B cell (primary cell): ENCODE measurements around the gene NHLRC1. TPM values are rescaled to one million over a fixed set of nuclear protein-coding genes. Genes with fewer than 3 reads are reported as not detected.

ENCODE experiments used
- ATAC-seq: fragments of 200-7000 bp; cut with Tn5 transposase; one replicate; pipeline ENCODE4 v1.10.0; 2021; ENCODE audit warnings: low read depth, mild to moderate bottlenecking, moderate number of reproducible peaks, moderate library complexity
- CTCF ChIA-PET: fragments of 350-600 bp; sonication (Branson Sonifier 250); formaldehyde crosslinking; loops from one replicate; lab custom pipeline; 2021; ENCODE audit warnings: antibody characterized with exemption, inconsistent platforms; lab: Charles Lee
- POLR2A ChIA-PET: fragments of 350-600 bp; sonication (Branson Sonifier 250); formaldehyde crosslinking; loops from one replicate; lab custom pipeline; 2021; ENCODE audit warnings: antibody characterized with exemption; lab: Charles Lee
- DNase-seq: peaks from one replicate; pipeline ENCODE4 v3.0.0; 2013
- H2AFZ ChIP-seq: 2 replicates; pipeline ENCODE4 v1.6.1; 2012; ENCODE audit warnings: mild to moderate bottlenecking, low read depth, low read length; ENCODE audit not compliant: insufficient read depth, poor library complexity, severe bottlenecking
- H3K27ac ChIP-seq, 2 donors: 1 replicate in 1 of 2; 2 replicates in 1 of 2; pipeline ENCODE4 v1.5.1; 2012 to 2013; ENCODE audit warnings: low read length in 2 of 2, mild to moderate bottlenecking in 2 of 2, moderate library complexity in 1 of 2
- H3K27me3 ChIP-seq, 4 experiments: fragments of 200-600 bp in 1 of 4; sonication (generic) in 1 of 4; replicated peaks in 1 of 4; 1 replicate in 2 of 4; 2 replicates in 2 of 4; pipeline versions ENCODE4 v1.6.1 to v1.7.0; 2013 to 2016; ENCODE audit warnings: low read length in 3 of 4, mild to moderate bottlenecking in 2 of 4, mixed read lengths in 1 of 4, moderate library complexity in 1 of 4; ENCODE audit not compliant: insufficient read depth in 4 of 4, control insufficient read depth in 3 of 4; ENCODE audit errors: control extremely low read depth in 1 of 4
- H3K36me3 ChIP-seq, 2 experiments: replicated peaks in 1 of 2; 1 replicate in 1 of 2; 2 replicates in 1 of 2; pipeline versions ENCODE4 v1.6.1 to v1.7.1; 2013; ENCODE audit warnings: low read length in 1 of 2; ENCODE audit not compliant: insufficient read depth in 2 of 2, control insufficient read depth in 1 of 2; ENCODE audit errors: control extremely low read depth in 1 of 2, extremely low read depth in 1 of 2
- H3K4me1 ChIP-seq, 2 donors: fragments of 200-600 bp in 1 of 2; sonication (generic) in 1 of 2; 1 replicate in 1 of 2; 2 replicates in 1 of 2; pipeline versions ENCODE4 v1.5.1 to v1.6.1; 2013 to 2017; ENCODE audit warnings: low read length in 2 of 2; ENCODE audit not compliant: control insufficient read depth in 2 of 2, insufficient read depth in 2 of 2
- H3K4me2 ChIP-seq: replicated peaks from 2 replicates; pipeline ENCODE3; 2012; ENCODE audit warnings: mild to moderate bottlenecking, low read depth, low read length; ENCODE audit not compliant: poor library complexity, severe bottlenecking
- H3K4me3 ChIP-seq, 5 experiments: fragments of 200-600 bp in 1 of 5; sonication (generic) in 1 of 5; 1 replicate in 3 of 5; 2 replicates in 2 of 5; pipeline versions ENCODE4 v1.5.1 to v1.7.0; 2011 to 2016; ENCODE audit warnings: low read length in 4 of 5, mild to moderate bottlenecking in 4 of 5, low read depth in 2 of 5, control low read depth in 1 of 5, moderate library complexity in 1 of 5; ENCODE audit not compliant: insufficient read depth in 1 of 5; ENCODE audit errors: control extremely low read depth in 1 of 5, extremely low read depth in 1 of 5
- H3K79me2 ChIP-seq: fragments of 200-600 bp; sonication (generic); one replicate; pipeline ENCODE4 v1.6.0; 2016; ENCODE audit warnings: low read length; ENCODE audit not compliant: control insufficient read depth, insufficient read depth
- H3K9ac ChIP-seq: fragments of 200-600 bp; sonication (generic); 2 replicates; pipeline ENCODE4 v1.6.1; 2017; ENCODE audit warnings: mild to moderate bottlenecking, low read length, moderate library complexity
- H3K9me3 ChIP-seq, 3 donors: one replicate each; pipeline versions ENCODE4 v1.6.1 to v1.7.1; 2013; ENCODE audit warnings: low read length in 2 of 3; ENCODE audit not compliant: control insufficient read depth in 2 of 3, insufficient read depth in 1 of 3; ENCODE audit errors: control extremely low read depth in 1 of 3
- H4K20me1 ChIP-seq: 2 replicates; pipeline ENCODE4 v1.6.0; 2012; ENCODE audit warnings: mild to moderate bottlenecking, low read length; ENCODE audit not compliant: insufficient read depth, control insufficient read depth, poor library complexity, severe bottlenecking
- H3K27ac Mint-ChIP-seq: one replicate; pipeline ENCODE4 v1.8.0; 2021; ENCODE audit warnings: mixed read lengths
- H3K27me3 Mint-ChIP-seq: one replicate; pipeline ENCODE4 v1.8.0; 2021; ENCODE audit warnings: mixed read lengths
- H3K4me1 Mint-ChIP-seq: one replicate; pipeline ENCODE4 v1.8.0; 2021; ENCODE audit warnings: mixed read lengths
- H3K4me3 Mint-ChIP-seq: one replicate; pipeline ENCODE4 v1.8.0; 2021; ENCODE audit warnings: mixed read lengths
- H3K9me3 Mint-ChIP-seq: one replicate; pipeline ENCODE4 v1.8.0; 2022; ENCODE audit warnings: mixed read lengths; ENCODE audit not compliant: insufficient read depth
- EZH2 ChIP-seq: IDR thresholded peaks from 2 replicates; pipeline ENCODE4 v1.6.1; 2012; ENCODE audit warnings: borderline replicate concordance, low read depth, mild to moderate bottlenecking, moderate library complexity, low read length; ENCODE audit not compliant: insufficient read depth, poor library complexity, severe bottlenecking
- whole genome bisulfite sequencing: methylation state at CpG from one replicate; pipeline ENCODE4 v1.1.5; 2013; ENCODE audit warnings: missing lambda C conversion rate; ENCODE audit not compliant: insufficient coverage; 5-methylcytosine and 5-hydroxymethylcytosine counted together
- intact Hi-C: fragments of 100-400 bp; cut with micrococcal nuclease; formaldehyde crosslinking; loops from one replicate; pipeline ENCODE4 v1.10.0; 2022
- polyA plus RNA-seq: library from polyadenylated mRNA; depleted of rRNA; stranded (reverse); fragments of >200 nt; gene quantifications from 2 replicates; pipeline ENCODE4 v1.2.3, GENCODE V29; 2012
- total RNA-seq, 2 donors: library from RNA; stranded (reverse); fragments of 120-200 nt in 1 of 2; gene quantifications; 1 replicate in 1 of 2; 2 replicates in 1 of 2; pipeline versions ENCODE4 v1.2.3 to v1.2.4, GENCODE V29; 2013 to 2022
- TF ChIP-seq, protein P1 (sequence below): fragments of 200-600 bp; IDR thresholded peaks from one replicate; pipeline ENCODE4 v1.8.0; 2022; ENCODE audit warnings: antibody characterized with exemption, mild to moderate bottlenecking

Gene NHLRC1
- total and polyA plus RNA-seq, 2 donors (not counting 1 experiment from before 2014, with no cell fraction given), result 0.31 to 1.0 TPM

DNA sequence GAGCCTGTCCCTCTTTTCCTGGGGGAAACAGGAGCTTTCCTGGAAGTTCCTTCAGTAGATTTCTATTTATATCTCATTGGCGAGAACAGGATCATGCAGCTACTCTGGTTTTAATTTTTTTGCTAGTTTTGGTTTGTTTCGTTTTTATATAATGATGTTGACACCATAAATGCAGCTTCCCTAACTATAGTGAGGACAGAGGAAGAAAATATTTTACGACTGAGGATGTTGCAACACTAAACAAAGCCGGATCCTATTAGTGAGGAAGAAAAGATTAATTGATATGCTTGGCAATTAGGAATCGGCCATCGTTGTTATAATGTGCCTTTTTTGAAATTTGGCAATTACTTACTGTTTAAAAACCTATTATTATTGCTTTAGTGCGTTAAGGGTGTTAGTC lies 49.4 kb upstream of the NHLRC1 start:
- Histone ChIP-seq H3K27ac (no peak overlapping the region), H3K27me3 (no peaks in the 10 kb centered on the region), H2AFZ (no peak overlapping the region), H3K36me3 (peaks cover 17 to 43% of the 10 kb centered on the region in 2 experiments), H3K9ac (no peak overlapping the region), H3K4me2 (no peak overlapping the region), H3K4me3 (no peak overlapping the region), H3K9me3 (peaks cover 0 to 5% (median 2%) of the 10 kb centered on the region in 3 donors), H4K20me1 (no peaks in the 10 kb centered on the region), H3K4me1 (no peaks in the 10 kb centered on the region), H3K79me2 (peaks cover 8% of the 10 kb centered on the region)
- Mint-ChIP-seq H3K9me3 (peaks cover 2% of the 10 kb centered on the region), H3K4me3 (no peak overlapping the region), H3K4me1 (peaks cover 8% of the 10 kb centered on the region), H3K27me3 (no peaks in the 10 kb centered on the region), H3K27ac (no peak overlapping the region)
- DNase-seq (no peak), ATAC-seq (no peak)
- ChIA-PET CTCF (no interaction called here), POLR2A (interaction anchor here (0.6 kb wide), 1 partner anchor 473 kb away, joined by 3 read pairs; no protein-coding TSS in a partner anchor)
- intact Hi-C loops, result no loop called here
- no CpG with 5 or more reads among the region's 7 CpGs for WGBS
- TF ChIP-seq, protein P1, sequence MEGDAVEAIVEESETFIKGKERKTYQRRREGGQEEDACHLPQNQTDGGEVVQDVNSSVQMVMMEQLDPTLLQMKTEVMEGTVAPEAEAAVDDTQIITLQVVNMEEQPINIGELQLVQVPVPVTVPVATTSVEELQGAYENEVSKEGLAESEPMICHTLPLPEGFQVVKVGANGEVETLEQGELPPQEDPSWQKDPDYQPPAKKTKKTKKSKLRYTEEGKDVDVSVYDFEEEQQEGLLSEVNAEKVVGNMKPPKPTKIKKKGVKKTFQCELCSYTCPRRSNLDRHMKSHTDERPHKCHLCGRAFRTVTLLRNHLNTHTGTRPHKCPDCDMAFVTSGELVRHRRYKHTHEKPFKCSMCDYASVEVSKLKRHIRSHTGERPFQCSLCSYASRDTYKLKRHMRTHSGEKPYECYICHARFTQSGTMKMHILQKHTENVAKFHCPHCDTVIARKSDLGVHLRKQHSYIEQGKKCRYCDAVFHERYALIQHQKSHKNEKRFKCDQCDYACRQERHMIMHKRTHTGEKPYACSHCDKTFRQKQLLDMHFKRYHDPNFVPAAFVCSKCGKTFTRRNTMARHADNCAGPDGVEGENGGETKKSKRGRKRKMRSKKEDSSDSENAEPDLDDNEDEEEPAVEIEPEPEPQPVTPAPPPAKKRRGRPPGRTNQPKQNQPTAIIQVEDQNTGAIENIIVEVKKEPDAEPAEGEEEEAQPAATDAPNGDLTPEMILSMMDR, result no peak
- TF ChIP-seq EZH2, result no peak

DNA sequence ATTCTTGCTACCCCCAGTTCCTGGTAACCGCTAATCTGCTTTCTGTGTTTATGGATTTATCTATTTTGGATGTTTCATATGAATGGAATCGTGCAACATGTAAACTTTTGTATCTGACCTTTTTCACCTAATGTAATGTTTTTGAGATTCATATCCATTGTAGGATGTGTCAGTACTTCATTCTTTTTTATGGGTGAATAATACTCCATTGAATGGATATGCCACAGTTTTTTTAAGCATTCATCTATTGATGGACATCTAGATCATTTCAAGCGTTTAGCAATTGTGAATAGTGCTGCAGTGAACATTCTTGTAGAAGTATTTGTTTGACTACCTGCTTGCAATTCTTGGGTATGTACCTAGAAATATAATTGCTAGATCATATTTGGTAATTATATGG lies 45.8 kb upstream of the NHLRC1 start:
- intact Hi-C loops, result no loop called here
- Histone ChIP-seq H4K20me1 (no peaks in the 10 kb centered on the region), H3K79me2 (peaks cover 6% of the 10 kb centered on the region), H3K9ac (no peak overlapping the region), H3K27ac (no peak overlapping the region), H3K4me1 (no peaks in the 10 kb centered on the region), H3K27me3 (no peaks in the 10 kb centered on the region), H3K4me3 (no peak overlapping the region), H3K9me3 (peaks cover 0 to 5% (median 2%) of the 10 kb centered on the region in 3 donors), H3K36me3 (peaks cover 23 to 52% of the 10 kb centered on the region in 2 experiments), H2AFZ (no peak overlapping the region), H3K4me2 (no peak overlapping the region)
- DNase-seq, result no peak
- TF ChIP-seq EZH2, result no peak
- TF ChIP-seq, protein P1, result no peak
- ChIA-PET POLR2A (no interaction called here), CTCF (no interaction called here)
- ATAC-seq, result no peak
- H3K4me3 Mint-ChIP-seq, result no peak overlapping the region
- H3K27ac Mint-ChIP-seq, result no peak overlapping the region
- WGBS, result no CpG with 5 or more reads among the region's 3 CpGs
- no peaks in the 10 kb centered on the region for H3K9me3 Mint-ChIP-seq
- no peaks in the 10 kb centered on the region for H3K4me1 Mint-ChIP-seq
- no peaks in the 10 kb centered on the region for H3K27me3 Mint-ChIP-seq
